ENCODE data around the gene LKAAEAR1. TPM values are rescaled to one million over a fixed set of nuclear protein-coding genes. Genes with fewer than 3 reads are reported as not detected.

Gene LKAAEAR1
- polyA plus RNA-seq, 1 donor: not detected

DNA sequence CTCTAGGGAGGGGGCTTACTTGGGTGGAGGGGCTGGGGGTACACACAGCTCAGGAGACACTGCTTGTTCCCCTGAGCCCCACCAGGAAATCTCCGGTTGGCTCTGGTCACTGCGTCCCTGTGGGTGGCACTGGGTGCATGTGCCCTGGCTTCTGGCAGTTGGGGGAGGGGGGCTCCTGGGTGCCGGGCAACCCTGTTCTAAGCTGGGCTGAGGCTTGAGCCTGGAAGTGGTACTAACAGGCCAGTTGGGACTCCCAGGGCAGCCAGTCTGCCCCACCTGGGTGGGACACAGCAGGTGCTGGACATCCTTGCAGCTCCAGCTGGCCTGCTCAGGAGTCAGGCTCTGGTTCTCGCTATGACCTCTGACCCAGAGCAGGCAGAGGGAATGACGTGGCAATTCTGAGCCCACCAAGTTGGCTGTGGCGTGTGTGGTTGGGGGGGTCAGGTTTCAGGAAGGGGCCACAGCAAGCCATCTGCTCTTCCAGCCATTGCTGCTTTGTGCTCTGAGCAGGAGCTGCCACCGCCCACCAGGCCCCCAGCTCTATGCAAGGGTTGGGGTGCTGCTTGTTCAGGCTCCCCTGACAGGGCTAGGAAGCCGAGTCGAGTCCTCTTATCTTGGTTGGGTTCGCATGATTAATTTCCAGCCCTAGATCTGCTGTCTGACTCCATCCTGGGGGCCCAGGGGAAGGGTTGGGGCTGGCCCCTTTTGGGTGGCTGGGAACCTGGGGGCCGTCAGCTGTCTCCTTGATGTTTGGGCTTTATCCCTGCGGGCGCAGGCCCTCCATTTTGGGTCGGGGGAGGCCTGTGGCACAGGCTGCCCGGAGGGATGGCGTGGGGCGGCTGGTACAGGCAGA lies 47.6 kb downstream of the LKAAEAR1 start:
- DNase-seq: no peak

DNA sequence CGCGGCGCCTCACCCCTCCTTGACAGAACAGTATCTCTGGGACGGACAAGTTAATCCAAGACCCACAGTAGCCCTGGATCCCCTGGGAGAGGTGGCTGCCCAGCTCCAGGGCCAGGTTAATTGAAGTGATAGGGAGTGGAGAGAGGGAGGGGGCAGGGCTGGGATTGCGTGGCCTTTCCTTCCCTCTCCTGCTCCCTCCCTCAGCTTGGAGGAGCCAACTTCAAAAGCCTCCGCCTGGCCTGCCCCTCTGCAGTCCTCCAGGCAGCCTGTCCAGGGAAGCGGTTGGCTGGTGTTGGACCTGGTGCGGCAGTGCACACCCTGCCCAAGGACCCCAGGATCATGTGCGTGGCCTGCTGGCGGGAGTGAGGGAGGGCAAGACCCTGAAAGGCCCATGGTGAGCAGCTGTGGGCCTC lies 48.3 kb downstream of the LKAAEAR1 start, which contains the start of gene C20orf204:
C20orf204 (plus strand) TSS at position 250 of the 413 bp plus-strand sequence; CDS start at position 392, 142 bp downstream.
- DNase-seq: no peak

GRCh38 chr20:64035066-64035932 lies 48.9 kb downstream of the LKAAEAR1 start:
- no peak for DNase-seq

GRCh38 chr20:64033981-64034493 lies 50.2 kb downstream of the LKAAEAR1 start:
- no peak for DNase-seq

Other genes starting within 250 kb of the LKAAEAR1 start
- gene ABHD16B, start 222.9 kb downstream of the LKAAEAR1 start, polyA plus RNA-seq (ENCODE audit: insufficient read length): not detected
- gene TPD52L2, start 219.1 kb downstream of the LKAAEAR1 start, polyA plus RNA-seq (ENCODE audit: insufficient read length): 87.2 TPM
- gene DNAJC5, start 189.3 kb downstream of the LKAAEAR1 start, polyA plus RNA-seq (ENCODE audit: insufficient read length): 33.3 TPM
- gene UCKL1, start 128.0 kb downstream of the LKAAEAR1 start, polyA plus RNA-seq (ENCODE audit: insufficient read length): 54.9 TPM
- gene ZNF512B, start 114.5 kb downstream of the LKAAEAR1 start, polyA plus RNA-seq (ENCODE audit: insufficient read length): 29.8 TPM
- gene SAMD10, start 104.8 kb downstream of the LKAAEAR1 start, polyA plus RNA-seq (ENCODE audit: insufficient read length): 4.4 TPM
- 63.6 TPM for gene PRPF6, start 103.3 kb downstream of the LKAAEAR1 start, polyA plus RNA-seq (ENCODE audit: insufficient read length)
- gene C20orf204, start 48.2 kb downstream of the LKAAEAR1 start, polyA plus RNA-seq (ENCODE audit: insufficient read length): 1.0 TPM
- gene SOX18, start 34.8 kb downstream of the LKAAEAR1 start, polyA plus RNA-seq (ENCODE audit: insufficient read length): 19.6 TPM
- 49.9 TPM for gene TCEA2, start 21.2 kb downstream of the LKAAEAR1 start, polyA plus RNA-seq (ENCODE audit: insufficient read length)
- gene RGS19, start 4.9 kb downstream of the LKAAEAR1 start, polyA plus RNA-seq (ENCODE audit: insufficient read length): 6.9 TPM
- gene OPRL1, start 4.3 kb downstream of the LKAAEAR1 start, polyA plus RNA-seq (ENCODE audit: insufficient read length): 1.1 TPM
- not detected for gene NPBWR2, start 23.2 kb upstream of the LKAAEAR1 start, polyA plus RNA-seq (ENCODE audit: insufficient read length)
- gene MYT1, start 80.1 kb upstream of the LKAAEAR1 start, polyA plus RNA-seq (ENCODE audit: insufficient read length): 0.05 TPM
- gene PCMTD2, start 171.3 kb upstream of the LKAAEAR1 start, polyA plus RNA-seq (ENCODE audit: insufficient read length): 70.6 TPM